ENCODE measurements around the gene ANKRD40. TPM values are rescaled to one million over a fixed set of nuclear protein-coding genes. Genes with fewer than 3 reads are reported as not detected.
A peak's percentile ranks its signal among the peaks of the same experiment; 100 is the strongest.

Gene ANKRD40
- total and polyA plus RNA-seq, 2 donors (not counting 1 experiment from before 2014, with no cell fraction given): 13.7 to 35.3 TPM

- peaks cover 0 to 2% (median 0%) of the 10 kb centered on the region in 3 donors for H3K9me3 ChIP-seq (ENCODE audit: control extremely low read depth in 1 of 3, control insufficient read depth in 2 of 3, insufficient read depth in 1 of 3, low read length in 2 of 3)
- TF ChIP-seq CTCF (IDR thresholded peaks at IDR 0.05) (no peak), EZH2 (IDR thresholded peaks at IDR 0.05; ENCODE audit: borderline replicate concordance, insufficient read depth, low read depth, low read length, poor library complexity, severe bottlenecking) (no peak)
- H4K20me1 ChIP-seq (ENCODE audit: control insufficient read depth, insufficient read depth, low read length, poor library complexity, severe bottlenecking): peaks cover 25% of the 10 kb centered on the region
- H3K79me2 ChIP-seq (ENCODE audit: control insufficient read depth, insufficient read depth, low read length): peaks cover 49% of the 10 kb centered on the region
- Mint-ChIP-seq H3K27ac (peak within 1 kb of the TSS; percentile 99), H3K9me3 (ENCODE audit: insufficient read depth) (no peaks in the 10 kb centered on the region), H3K4me1 (peaks cover 36% of the 10 kb centered on the region), H3K4me3 (peak within 1 kb of the TSS; percentile 98), H3K27me3 (no peaks in the 10 kb centered on the region)
- peak within 1 kb of the TSS; percentile 71 for H3K4me2 ChIP-seq (replicated peaks; ENCODE audit: low read depth, low read length, poor library complexity, severe bottlenecking)
- peak within 1 kb of the TSS; percentile 75 to 97 (median 87) for H3K4me3 ChIP-seq (ENCODE audit: control extremely low read depth in 1 of 5, extremely low read depth in 1 of 5, insufficient read depth in 1 of 5, low read depth in 2 of 5, low read length in 4 of 5)
- peak within 1 kb of the TSS; percentile 91 for H3K9ac ChIP-seq (ENCODE audit: low read length)
- H3K36me3 ChIP-seq (replicated peaks in 1 of 2; ENCODE audit: control extremely low read depth in 1 of 2, control insufficient read depth in 1 of 2, extremely low read depth in 1 of 2, insufficient read depth in 2 of 2, low read length in 1 of 2): peaks cover 1 to 7% of the 10 kb centered on the region in 2 experiments
- ATAC-seq (ENCODE audit: low read depth) (peak; percentile 93), DNase-seq (peak; percentile 96)
- ChIA-PET POLR2A (interaction anchor here (0.9 to 1.4 kb wide), 5 partner anchors 10 to 347 kb away, joined by 3 to 14 read pairs (median 7); partner anchors contain the start of genes ANKRD40 and TOB1), CTCF (interaction anchor here (0.6 to 1.0 kb wide), 3 partner anchors 11 to 240 kb away, joined by 3 to 4 read pairs (median 4); partner anchors contain the start of gene RSAD1)
- intact Hi-C loops (cut with micrococcal nuclease): loop anchor here (1.0 to 5.0 kb wide), 2 partner anchors 12 to 932 kb away; partner anchors contain the start of genes ANKRD40 and KAT7
- peaks cover 31 to 32% of the 10 kb centered on the region in 2 donors for H3K4me1 ChIP-seq (ENCODE audit: control insufficient read depth in 2 of 2, insufficient read depth in 2 of 2, low read length in 2 of 2)
- 1% methylated on average over 76 of the region's 76 CpGs for WGBS (ENCODE audit: insufficient coverage)
- peak within 1 kb of the TSS; percentile 88 for H2AFZ ChIP-seq (ENCODE audit: insufficient read depth, low read depth, low read length, poor library complexity, severe bottlenecking)
- no peaks in the 10 kb centered on the region for H3K27me3 ChIP-seq (replicated peaks in 1 of 4; ENCODE audit: control extremely low read depth in 1 of 4, control insufficient read depth in 3 of 4, insufficient read depth in 4 of 4, low read length in 3 of 4)
- H3K27ac ChIP-seq (ENCODE audit: low read length in 2 of 2): peak within 1 kb of the TSS; percentile 96 to 97
Measured at GRCh38 chr17:50719144-50719923, 11.6 kb upstream of the ANKRD40 start, which contains the start of gene LUC7L3. Gene LUC7L3, plus strand, starts transcription at chr17:50719603. Its CDS starts 130 bp downstream, at chr17:50719733.

- POLR2A ChIA-PET: no interaction called here
- intact Hi-C loops (cut with micrococcal nuclease): loop anchor here (5.0 kb wide), 1 partner anchor 928 kb away; the partner anchor contains the start of gene KAT7
- WGBS (ENCODE audit: insufficient coverage): no CpG with 5 or more reads among the region's 3 CpGs
Measured at GRCh38 chr17:50715471-50715870, 7.8 kb upstream of the ANKRD40 start.

More at GRCh38 chr17:50715471-50715870, 7.8 kb upstream of the ANKRD40 start:
- H3K4me2 ChIP-seq (replicated peaks; ENCODE audit: low read depth, low read length, poor library complexity, severe bottlenecking): no peak overlapping the region
- H3K79me2 ChIP-seq (ENCODE audit: control insufficient read depth, insufficient read depth, low read length): peaks cover 26% of the 10 kb centered on the region
- DNase-seq (no peak), ATAC-seq (ENCODE audit: low read depth) (no peak)
- CTCF ChIA-PET: no interaction called here
- no peak for TF ChIP-seq EZH2 (IDR thresholded peaks at IDR 0.05; ENCODE audit: borderline replicate concordance, insufficient read depth, low read depth, low read length, poor library complexity, severe bottlenecking)
- no peak for TF ChIP-seq CTCF (IDR thresholded peaks at IDR 0.05)
- no peak overlapping the region for H3K27ac Mint-ChIP-seq
- peaks cover 0 to 2% (median 0%) of the 10 kb centered on the region in 4 experiments for H3K27me3 ChIP-seq (replicated peaks in 1 of 4; ENCODE audit: control extremely low read depth in 1 of 4, control insufficient read depth in 3 of 4, insufficient read depth in 4 of 4, low read length in 3 of 4)
- H2AFZ ChIP-seq (ENCODE audit: insufficient read depth, low read depth, low read length, poor library complexity, severe bottlenecking): no peak overlapping the region
- H3K9me3 ChIP-seq (ENCODE audit: control extremely low read depth in 1 of 3, control insufficient read depth in 2 of 3, insufficient read depth in 1 of 3, low read length in 2 of 3): peaks cover 0 to 2% (median 0%) of the 10 kb centered on the region in 3 donors
- peaks cover 3 to 5% of the 10 kb centered on the region in 2 donors for H3K4me1 ChIP-seq (ENCODE audit: control insufficient read depth in 2 of 2, insufficient read depth in 2 of 2, low read length in 2 of 2)
- H3K27ac ChIP-seq (ENCODE audit: low read length in 2 of 2): no peak overlapping the region
- no peaks in the 10 kb centered on the region for H3K9me3 Mint-ChIP-seq (ENCODE audit: insufficient read depth)
- no peak overlapping the region for H3K4me3 Mint-ChIP-seq
- no peaks in the 10 kb centered on the region for H4K20me1 ChIP-seq (ENCODE audit: control insufficient read depth, insufficient read depth, low read length, poor library complexity, severe bottlenecking)
- no peak overlapping the region for H3K4me3 ChIP-seq (ENCODE audit: control extremely low read depth in 1 of 5, extremely low read depth in 1 of 5, insufficient read depth in 1 of 5, low read depth in 2 of 5, low read length in 4 of 5)
- no peaks in the 10 kb centered on the region for H3K27me3 Mint-ChIP-seq
- H3K4me1 Mint-ChIP-seq: peaks cover 7% of the 10 kb centered on the region
- H3K9ac ChIP-seq (ENCODE audit: low read length): no peak overlapping the region
- H3K36me3 ChIP-seq (replicated peaks in 1 of 2; ENCODE audit: control extremely low read depth in 1 of 2, control insufficient read depth in 1 of 2, extremely low read depth in 1 of 2, insufficient read depth in 2 of 2, low read length in 1 of 2): no peaks in the 10 kb centered on the region

All from B cell (primary cell).